Activated CD4-positive, alpha-beta T cell treated with anti-CD3 and anti-CD28 coated beads, Interleukin-2, amount 50 U/mL, for 48 hours (primary cell): ENCODE results near the gene CDH23.

ENCODE experiments used
- DNase-seq, 2 experiments: peaks; one replicate each; pipeline ENCODE4 v3.0.0-alpha.2; 2020

CDH23 gene

DNA sequence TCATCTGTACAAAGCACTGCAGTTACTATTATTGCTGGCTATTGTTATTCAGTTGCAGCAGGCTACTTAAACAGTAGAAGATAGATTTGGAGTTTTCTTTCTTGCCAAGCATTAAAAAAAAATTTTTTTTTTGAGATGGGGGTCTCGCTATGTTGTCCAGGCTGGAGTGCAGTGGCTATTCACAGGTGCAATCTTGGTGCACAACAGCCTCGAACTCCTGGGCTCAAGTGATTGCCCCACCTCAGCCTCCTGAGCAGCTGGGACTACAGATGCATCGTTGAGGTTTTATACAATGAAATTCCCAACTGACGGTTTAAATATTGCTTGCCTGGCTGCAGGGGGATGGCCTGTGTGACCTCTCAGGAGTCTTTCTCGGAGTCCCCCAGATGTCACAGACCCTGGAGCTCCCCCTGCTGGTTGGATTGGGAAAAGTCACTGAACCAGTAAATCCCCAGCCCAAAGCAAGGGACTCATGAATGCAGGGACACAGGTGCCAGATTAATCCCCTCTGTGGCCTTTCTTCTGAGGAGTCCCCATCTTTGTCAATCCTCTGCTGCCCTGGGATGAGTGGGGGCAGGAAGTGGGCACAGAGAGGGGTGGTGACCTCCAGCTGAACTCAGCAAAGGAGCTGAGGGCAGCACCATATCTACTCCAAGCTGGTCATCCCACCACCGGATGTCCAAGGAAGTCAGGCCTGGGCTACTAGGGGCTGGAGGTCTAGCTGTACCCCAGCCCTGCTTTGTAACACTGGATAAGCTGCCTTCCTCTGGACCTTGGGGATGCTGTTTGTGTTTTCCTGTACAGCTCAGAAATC is 173.3 kb downstream of the CDH23 start:
- DNase-seq, result peak; percentile 87 to 90

DNA sequence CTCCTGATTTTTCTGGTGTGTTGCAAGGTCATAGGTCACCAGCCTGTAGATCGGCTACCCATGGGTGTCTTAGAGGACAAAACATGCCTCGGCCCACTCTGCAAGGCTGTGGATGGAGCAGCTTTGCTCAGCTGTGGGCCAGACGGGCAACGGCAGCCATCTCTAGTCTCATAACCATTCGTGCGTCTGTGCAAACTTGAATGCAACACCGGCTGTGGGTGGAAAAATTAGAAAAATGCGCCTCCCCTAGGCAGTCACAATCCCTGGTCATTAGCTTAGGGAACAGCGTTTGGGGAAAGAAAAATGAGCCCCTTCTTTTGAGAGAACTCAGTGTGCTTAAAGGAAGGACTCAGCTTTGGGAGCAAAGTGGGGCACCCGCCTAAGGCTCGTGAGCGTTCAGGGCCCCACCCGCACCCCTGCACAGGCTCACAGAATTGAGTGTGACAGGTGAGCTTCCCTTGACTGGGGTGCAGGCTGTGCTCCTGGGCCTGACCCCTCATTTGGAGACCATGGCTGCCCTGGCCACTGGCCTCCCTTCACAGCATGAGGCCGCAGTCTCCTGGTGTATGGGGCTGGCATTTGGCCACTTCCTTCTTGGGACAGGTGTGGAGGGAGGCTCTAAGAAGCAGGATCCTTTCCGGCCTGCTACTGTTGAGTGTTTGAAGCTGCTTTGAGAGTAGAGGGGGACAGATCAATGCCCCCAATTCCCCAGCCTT is 174.9 kb downstream of the CDH23 start:
- no peak for DNase-seq

DNA sequence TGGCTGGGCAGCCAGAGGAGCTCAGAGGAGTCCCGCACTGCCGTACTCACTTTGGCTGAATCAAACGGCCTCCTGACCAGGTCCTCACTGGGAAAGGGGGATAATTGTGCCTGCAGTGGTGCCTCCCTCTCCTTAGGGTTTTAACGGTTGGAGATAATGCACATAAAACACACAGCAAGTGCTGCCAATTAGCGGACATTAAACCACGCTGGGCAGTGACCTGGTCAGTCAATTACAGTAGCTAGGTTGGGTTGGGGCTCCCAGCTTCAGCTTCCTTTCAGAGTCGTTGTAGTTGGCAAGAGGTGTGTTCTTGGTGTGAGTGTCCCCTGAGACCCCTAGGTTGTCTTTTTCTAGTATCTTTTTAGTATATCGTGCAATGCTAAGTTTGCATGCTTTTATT is 176.2 kb downstream of the CDH23 start:
- no peak for DNase-seq

DNA sequence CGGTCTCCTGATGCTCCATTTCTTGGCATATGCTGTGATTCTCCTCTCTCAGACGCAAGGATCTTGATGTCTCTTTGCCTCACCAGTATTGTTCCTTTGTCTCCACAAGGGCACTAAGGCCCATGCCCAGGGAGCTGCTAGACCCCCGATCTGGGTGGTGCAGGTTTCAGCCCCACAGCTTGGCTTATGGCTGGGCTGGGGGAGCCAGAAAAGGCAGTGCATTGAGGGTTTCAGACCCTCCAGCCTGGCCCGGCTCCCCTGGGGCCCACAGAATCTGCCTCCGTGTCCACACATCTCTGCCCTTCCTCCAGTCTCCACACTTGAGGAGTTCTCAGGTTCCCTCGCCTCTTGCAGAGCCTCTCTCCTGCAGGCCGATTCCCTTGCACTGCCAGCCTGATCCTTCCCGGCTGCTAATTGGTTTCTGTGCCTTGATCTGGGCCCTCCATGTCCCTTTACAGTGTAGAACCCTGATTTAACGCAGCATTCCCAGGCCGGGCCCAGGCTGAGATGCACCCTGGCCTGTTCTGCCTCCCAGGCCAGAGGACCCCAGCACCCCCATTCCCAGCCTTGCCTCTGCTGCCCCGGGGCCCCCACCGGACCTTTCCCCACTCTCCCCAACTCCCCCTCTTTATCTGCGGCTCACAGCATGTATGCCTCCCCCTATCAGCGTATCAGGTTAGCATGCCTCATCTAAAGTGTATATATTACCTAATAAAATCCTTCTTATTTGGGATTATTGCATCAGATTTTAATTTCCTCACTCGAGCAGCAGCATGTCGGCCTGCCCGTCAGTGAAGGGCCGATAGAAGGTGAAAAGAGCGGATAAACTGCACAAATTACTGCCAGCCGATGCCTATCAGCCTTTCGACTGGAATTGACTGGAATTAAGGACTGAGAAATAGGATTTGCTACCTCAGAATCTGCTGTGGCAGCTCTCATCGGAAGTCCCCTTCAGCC is 177.1 kb downstream of the CDH23 start:
- no peak for DNase-seq

DNA sequence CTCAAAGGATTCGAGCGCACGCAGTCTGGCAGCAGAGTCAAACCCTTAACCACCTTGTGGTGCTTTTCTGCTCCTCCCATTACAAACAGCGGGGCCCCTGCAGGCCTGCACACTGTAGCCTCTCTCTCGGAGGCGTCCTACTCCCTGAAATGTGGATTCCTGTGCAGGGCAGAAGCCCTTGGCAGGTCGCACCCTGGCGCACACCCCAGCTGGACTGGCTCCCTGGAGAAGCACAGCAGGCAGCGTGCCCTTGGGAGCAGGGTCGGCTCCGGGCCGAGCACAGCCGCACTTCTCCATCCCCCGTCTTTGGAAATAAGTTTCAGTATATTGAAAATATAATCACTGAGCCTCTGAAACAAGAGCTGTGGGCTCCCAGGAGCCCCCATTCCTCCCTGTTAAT is 178.7 kb downstream of the CDH23 start:
- no peak for DNase-seq

DNA sequence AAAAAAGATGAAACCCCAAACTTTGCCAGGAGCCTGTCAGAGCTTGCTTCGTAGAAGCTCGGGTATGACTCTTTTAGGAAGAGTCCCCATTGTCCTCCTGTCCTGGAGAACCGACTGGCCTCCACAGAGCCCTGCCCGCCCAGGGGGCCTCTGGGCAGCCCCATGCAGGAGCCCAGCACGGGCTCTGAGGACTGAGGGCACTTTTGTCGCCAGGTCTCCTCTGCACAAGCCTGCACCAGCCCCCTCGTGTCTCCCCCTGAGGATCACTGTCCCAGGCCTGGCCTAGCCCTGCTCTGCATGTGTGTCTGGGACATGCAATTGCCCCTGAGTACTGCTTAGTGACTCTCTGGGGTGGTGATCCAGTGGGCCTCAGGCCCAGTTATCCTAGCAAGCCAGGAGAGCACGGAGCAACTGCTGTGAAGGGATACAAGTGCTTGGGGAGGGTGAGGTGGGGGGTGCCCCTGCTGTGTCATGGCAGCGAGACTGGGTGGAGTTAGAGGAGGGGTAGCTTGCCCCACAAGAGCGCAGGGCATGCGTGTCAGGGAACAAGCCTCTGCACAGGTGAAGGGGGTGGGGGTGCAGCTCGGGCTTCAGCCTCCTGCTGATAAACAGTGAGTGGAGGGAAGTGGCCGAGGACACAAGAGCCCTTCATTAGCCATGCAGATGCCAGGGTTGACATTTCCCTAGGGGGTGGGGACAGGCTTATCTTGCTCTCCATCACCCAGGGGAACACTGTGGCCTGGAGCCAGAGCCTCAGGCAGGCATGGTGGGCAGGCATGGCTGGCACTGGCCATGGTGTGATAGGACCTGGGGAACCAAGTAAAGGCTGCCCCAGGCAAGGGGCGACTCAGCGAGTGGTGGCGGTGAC is 179.4 kb downstream of the CDH23 start:
- no peak for DNase-seq

DNA sequence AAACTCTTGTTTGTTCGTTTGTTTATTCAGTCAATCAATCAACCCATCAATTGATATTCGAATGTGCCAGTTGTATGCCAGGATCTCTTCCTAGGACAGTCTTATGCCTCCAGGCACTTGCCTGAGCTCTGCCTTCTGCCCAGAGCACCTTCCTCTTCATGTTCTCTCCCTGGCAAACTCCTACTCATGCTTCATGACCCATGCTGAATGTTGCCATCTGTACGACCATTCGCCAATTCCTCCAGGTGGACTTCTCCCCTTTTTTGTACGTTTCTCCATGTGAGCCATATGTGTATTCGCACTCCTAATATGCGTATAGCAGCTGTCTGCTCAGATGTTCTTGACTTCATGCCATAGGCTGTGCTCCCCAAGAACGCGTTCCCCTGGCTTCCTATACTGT is 180.1 kb downstream of the CDH23 start:
- DNase-seq, result no peak

DNA sequence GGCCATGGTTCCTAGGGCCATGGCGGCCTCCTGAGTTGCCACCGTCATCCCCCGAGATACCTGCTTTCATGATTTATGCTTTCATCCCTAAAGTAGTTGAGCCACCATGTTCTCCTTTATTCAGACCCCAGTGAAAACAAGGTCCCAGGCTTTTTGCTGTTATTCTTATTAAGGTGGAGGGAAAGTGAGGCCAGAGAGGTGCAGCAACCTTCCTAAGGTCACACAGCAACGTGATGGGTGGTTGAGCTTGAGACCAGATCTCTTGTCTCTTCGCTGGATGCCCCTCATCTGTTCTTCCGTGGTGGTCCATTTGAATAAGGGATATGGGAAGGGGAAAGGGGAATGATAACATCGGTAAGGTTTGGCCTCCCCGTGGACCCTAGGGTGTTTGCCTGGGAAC is 180.6 kb downstream of the CDH23 start:
- no peak for DNase-seq

DNA sequence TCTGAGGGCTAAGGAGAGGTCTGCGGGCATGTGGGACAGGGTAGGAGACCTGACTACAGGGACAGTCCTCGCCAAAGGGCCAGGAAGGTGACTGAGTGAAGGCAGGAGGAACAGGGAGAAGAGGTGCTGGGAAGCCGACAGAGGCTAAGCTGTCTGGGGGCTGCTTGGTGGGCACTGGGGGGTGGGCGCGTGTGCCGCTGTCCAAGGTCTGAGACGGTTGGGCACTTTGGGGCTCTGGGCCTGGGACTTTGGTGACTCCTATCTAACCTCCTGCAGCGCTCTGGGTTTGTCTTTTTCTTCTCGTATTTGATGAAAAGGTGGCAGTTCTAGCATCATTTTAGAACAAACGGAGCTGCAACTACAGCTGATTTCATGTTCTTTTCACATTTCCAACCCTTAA is 181.3 kb downstream of the CDH23 start:
- no peak for DNase-seq

DNA sequence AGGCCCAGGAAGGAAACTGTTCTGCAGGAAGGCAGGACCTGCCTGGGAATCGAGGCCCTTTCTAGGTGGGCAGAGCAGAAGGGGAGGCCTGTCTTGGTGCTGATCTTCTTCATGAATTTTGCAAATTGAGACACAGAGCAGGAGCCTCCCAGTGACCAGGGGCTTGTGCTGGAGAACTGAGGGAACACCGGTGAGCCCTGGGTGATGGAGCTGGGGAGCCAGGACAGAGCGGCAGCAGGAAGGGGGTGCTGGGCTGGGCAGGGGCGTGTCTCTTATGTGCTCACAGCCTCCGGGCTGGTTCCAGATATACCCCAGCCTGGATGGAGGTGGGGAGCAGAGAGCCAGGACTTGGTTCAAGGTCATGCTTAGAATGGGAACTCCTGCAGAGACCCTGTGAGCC is 182.9 kb downstream of the CDH23 start:
- DNase-seq, result no peak

DNA sequence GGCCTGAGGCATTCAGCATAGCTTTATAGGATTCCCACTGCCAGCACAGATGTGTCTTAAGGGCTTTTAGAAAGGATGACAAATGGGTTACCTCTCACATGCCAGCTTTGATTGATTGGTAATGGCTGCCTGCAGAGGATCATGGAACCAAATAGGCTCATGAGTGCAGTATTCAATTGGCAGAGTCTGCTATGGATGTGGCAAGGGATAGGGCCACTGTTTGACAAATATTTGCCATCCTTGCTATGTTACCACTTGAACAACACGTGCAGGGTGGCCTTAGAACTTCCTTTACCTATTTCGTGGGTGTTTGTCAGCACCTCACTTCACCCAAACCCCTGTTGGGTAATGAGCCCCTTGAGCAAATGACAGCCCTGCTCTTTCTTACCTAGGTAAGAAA is 183.7 kb downstream of the CDH23 start:
- DNase-seq, result no peak

DNA sequence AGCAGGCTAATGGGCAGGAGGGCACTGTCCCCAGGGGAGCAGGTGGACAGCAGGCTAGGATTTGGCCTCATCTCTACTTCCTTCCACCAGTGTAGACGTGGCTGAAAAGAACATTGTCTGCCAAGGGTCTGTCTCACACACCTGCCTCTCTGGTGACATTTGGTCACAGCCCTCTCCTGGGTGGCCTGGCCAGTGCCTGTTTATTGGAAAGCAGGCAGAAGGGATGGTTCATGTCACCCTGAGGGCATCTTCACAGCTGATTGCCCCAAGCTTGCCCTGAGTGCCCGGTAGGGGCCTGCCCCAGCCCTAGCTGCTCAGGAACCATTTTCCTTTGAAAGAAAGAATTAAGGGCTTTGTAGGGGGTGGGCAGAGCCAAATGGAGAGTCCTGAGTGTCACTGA is 184.2 kb downstream of the CDH23 start:
- no peak for DNase-seq

DNA sequence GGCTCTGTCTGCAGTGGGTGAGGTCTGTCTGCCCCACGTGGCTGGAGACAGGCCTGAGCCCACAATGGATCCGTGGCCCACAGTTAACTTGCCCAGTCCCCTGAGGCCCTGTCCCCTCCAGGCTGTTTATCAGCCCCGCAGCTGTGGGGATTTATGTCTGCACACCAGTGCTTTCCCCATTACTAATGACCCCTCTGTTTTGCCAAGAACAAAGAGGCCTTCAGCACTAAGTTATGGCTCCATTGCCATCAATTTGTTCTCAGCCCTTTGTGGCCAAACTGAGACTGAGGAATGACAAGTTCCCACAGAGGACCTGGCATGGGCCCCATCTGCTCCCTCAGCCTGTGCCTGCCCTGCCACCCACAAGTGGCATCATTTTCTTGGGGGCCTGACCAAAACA is 184.7 kb downstream of the CDH23 start:
- DNase-seq, result no peak

DNA sequence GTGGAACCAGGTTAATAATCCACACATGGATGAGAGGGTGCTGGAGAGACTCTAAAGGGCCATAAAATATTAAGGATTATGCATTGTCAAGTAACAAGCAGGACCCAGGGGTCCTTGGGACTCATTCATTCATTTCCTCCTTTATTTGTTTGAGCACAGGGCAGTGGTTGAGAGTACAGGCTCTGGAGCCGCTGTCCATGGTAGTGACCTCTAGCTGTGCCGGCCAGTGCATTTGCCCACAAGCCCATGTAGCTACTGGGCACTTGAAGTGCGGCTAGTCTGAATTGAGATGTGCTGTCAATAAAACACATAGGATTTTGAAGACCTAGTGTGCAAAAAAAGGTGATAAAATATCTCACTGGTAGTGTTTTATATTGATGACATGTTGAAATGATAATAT is 185.3 kb downstream of the CDH23 start:
- no peak for DNase-seq

DNA sequence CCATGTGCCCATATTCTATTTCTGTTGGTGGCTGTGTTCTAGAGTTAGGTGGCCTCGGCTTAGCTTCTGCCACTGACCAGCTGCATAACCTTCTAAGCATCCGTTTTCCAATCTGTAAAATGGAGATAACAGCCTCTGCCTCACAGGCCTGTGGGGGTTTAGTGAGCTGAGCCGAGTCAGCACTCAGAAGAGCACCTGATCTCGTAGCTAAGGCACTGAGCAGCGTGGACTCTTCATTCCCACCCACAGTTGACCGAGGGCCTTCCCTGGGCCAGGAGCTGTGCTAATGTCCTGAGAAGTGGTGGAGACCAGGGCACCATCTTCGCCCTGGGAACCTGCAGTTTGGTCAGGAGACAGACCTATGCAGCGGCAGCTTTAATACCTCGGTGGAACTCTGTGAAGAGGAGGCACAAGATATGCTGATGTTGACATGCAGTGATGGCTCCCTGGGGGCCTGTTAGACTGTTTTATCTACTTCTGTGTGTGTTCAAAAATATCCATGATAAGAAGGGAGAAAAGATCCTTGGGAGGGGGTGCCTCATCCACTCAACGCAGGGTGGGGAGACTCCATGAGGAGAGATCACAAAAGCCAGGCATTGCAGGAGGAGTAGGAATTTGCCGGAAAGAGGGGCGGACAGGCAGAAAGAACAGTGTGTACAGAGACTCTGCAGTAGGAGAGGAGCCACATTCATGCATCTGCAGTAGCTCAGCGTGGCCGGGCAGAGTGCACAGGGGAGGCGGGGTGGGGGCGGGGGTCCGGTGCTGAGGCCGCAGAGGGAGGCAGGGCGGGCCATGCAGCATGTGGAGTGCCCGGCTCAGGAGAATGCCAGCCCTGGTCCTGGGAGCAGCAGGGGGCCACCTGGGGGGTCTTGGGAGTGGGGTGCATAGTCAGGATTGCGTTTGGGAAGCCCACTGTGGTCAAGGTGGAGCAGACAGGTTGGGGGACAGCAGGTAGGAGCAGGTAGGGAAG is 186.1 kb downstream of the CDH23 start:
- DNase-seq, result no peak

DNA sequence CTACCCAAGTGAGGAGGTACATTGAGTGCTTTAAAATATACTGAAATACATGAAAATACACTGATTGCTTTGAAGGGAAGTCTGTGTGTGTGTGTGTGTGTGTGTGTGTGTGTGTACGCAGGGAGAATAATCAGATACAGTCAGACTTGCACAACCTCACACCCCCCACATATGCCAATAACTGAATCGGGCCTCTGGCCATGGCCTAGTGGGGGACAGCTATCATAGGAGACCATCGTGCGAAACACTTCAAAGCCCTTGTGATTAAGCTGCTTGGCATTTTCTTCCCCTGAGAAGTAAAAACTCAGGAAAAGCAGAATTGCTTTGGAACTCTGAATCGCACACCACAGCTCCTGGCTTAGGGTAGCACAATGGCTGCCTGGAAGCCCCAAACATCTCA is 187.7 kb downstream of the CDH23 start:
- DNase-seq, result no peak

DNA sequence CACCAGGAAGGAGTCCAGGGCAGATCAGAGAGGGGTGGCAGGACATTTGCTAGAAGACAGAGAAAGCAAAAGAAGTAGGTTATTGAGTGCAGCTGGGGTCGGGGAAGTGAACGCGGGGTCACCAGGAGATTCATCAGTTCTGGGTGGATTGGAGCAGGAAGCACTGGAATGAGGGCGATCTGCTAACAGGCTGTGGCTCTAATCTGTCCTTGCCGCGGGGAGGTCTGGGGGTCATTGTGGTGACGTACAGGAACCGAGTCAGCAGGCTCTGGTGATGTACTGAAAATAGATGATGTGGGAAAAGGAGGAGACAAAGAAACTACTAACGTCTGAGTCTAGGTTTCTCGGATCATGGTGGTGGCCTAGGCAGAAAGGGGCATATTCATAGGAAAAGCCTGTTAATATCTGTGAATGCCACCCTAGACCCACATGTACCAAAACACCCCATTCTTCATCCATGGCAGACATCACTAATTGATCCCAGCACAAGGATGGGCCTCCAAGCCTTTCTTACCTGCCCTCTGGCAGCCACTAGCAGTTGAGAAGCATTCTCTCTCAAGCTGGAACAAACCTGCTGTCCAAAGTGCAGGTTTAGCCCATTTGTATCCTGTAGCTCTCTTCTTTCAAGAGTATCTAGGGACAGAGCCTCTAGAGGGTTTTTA is 188.3 kb downstream of the CDH23 start:
- DNase-seq, result no peak

DNA sequence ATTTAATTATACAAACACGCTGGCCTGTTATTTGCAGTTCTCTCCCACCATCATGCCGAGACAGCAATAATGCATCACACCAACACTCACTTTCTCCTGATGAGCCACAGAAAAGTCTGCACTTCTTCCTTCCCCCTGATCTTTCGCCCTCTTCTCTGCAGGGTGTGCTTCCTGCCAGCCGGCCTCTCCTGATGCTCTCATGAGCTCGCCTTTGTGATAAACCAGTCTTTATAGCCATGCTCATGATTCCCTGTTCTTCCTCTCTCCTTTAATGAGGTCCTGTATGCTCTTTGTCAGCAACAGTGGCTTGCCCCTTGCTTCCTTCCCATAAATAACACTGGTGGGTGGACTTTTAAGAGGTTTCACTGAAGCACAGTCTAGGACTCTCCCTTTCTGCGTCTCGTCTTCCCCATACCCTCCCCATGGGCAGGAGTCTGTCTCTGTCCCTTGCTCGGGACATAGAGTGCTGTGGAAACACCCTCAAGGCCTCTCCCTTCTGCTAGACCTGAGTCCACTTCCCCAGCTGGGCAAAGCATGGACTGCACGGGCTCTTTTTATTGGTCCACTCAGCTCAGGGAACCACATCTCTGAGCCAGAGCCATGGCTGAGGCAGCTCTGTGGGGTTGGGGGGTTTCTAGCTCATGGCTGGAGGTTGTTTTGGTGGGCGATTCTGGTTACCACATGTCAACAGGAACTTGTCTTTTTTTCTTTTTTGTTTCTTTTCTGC is 189.0 kb downstream of the CDH23 start:
- no peak for DNase-seq

DNA sequence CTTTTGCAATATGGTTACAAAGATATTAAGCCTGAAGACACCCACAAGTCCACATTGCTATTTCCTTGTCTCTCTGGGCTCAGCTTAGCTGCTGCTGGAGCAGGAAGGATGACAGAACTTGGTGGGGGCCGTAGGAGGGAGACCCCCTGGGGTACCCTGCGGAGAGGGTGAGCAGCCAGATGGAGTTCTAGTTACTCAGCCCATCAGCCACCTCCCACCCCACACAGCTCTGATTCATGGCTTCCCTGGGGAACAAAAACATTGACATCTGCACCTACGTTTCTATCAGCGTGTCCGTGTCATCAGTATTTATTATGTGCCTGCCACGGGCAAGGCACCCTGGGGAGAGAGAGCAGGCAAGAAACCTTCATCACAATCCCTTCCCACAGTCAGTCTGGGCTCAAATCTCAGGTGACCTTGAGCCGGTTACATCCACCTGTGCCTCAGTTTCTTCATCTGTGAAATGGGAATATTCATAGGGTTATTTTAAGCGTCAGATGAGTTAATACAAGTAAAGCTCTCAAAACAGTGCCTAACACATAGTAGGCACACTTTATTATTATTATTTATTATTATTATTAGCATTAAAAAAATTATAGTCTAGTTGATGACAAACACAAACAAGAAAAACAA is 191.3 kb downstream of the CDH23 start:
- DNase-seq, result no peak
